Stimulated activated naive CD4-positive, alpha-beta T cell (primary cell): ENCODE measurements around the gene FKBP14.
"Not testable (repeated sequence)": the region's sequence is repeated elsewhere in the genome, so short reads cannot be mapped to it uniquely, and the experiment has no call there.

ENCODE experiments used
- DNase-seq, 6 experiments: peaks; one replicate each; lab custom pipeline; 2025; lab: John Stamatoyannopoulos, UW

The FKBP14 gene

GRCh38 chr7:29990931-29991330 is 35.6 kb downstream of the FKBP14 start:
- no peak for DNase-seq

DNA sequence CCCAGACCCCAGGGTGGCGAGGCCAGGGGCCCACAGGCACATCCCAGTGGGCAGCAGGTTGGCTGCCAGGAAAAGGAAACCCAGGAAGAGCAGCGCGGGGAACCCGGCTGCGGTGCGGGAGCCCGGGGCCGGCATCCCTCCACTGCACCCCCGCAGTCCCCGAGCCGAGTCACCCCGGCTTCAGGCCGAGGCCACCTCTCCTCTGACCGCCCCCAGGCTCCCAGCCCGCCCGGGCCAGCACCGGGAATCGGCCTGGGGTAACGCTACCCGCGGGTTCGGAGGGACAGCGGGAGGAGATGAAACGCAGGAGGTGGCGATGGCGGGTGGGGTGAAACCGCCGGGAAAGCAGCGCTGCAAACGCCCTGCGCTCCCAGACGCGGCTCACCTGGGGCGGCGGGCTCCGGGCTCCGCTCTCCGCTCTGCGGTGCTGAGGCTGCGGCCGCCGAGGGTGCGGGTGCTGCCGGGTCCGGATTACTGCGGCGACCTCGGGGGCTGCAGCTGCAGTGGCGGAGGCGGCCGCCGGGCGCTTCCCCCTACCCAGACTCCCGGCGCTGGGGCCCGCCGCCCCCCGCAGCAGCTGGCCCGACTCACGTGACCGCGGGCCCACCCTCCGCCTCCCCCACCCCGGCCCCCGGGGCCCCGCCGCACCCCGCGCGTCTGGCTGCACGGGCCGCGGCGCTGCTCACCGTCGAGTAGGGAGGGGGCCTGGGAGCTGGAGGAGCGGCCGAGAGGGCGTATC is 37.1 kb downstream of the FKBP14 start, which contains the start of gene SCRN1:
Gene SCRN1 (minus strand): TSS at position 545 of the 739 bp plus-strand sequence. CDS start 20,734 bp downstream, outside the sequence.
- peak in 2 of 6 experiments; percentile 18 to 37 for DNase-seq

DNA sequence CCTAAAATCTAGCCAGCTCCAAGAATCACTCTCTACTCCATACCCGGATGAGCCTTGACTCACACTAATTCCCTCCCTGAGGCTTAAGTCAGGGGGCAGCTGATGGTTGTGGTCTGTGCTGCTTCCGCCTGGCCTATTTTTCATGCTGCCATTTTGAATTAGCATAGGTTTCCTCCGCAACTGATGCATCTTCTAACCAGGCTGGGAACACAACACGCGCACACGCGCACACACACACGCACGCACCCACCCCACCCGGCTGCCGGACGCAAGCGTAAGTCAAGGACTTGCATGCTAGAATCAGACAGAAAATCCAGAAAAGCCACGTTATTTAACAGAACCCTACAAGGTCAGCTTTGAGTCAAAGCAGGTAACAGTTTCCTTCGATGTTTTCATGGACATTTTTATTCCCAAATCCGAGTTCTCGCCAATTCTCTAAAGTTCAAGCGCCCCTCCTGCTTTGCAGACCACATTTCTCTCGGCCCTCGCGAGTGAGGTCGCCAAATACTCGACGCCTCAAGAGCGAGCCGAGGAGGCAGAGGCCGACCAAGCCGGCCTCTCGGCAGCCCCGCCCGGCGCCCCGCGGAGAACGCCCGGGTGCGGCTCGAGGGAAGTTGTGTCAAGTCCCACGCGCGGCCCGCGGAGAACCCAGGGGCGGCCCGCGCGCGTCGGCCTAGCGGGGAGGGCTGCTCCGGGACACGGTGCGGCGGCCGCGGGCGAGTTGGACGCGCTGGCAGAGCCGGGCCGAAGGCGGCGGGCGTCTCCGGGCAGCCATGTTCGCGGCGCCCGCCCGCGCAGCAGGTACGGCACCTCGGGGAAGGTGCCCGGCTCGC is 37.9 kb downstream of the FKBP14 start:
- peak in 4 of 6 experiments; percentile 14 to 37 (median 19) for DNase-seq

DNA sequence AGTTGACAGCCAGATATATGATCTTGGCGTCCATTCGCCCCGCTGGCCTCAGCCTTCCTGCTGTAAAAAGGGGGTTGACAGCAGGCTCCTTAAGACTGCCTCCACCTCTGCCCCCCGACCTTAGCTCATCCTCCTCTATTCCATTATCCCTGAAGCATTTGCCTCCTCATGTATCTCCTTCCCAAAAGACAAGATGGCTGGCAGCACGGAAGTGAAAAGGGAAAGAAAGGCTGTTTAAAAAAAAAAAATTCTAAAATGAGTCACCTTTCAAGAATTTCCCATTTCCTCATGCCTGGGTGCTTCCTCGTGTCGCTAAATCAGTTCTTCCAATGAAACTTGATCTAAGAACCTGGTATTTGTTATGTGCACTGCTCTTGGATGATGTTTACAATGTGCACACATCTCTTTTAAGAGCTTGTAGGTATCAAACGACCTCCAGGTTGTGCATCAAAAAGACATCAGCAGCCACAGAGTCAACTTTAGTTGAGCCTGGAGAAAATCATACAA is 38.6 kb downstream of the FKBP14 start:
- DNase-seq, result no peak

DNA sequence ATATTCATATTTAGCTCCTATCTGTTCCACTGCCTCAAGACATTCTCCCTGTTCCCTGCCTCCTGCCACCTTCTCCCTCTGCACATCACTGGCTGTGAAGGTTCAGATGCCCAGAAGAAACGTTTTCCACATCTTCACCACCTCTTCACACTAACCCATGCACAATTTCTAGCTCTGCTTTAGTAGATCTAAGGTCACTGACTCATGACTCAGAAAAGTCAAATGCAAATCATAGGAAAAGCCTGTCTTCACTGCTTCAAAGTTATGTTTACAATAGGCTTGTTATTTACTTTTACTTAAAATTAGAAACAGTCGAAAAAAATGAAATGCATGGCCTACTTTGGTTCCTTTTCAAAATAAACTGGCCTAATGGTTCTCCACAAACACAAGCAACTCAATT is 39.4 kb downstream of the FKBP14 start:
- DNase-seq, result no peak

GRCh38 chr7:29980151-29980550 is 46.4 kb downstream of the FKBP14 start:
- no peak for DNase-seq

DNA sequence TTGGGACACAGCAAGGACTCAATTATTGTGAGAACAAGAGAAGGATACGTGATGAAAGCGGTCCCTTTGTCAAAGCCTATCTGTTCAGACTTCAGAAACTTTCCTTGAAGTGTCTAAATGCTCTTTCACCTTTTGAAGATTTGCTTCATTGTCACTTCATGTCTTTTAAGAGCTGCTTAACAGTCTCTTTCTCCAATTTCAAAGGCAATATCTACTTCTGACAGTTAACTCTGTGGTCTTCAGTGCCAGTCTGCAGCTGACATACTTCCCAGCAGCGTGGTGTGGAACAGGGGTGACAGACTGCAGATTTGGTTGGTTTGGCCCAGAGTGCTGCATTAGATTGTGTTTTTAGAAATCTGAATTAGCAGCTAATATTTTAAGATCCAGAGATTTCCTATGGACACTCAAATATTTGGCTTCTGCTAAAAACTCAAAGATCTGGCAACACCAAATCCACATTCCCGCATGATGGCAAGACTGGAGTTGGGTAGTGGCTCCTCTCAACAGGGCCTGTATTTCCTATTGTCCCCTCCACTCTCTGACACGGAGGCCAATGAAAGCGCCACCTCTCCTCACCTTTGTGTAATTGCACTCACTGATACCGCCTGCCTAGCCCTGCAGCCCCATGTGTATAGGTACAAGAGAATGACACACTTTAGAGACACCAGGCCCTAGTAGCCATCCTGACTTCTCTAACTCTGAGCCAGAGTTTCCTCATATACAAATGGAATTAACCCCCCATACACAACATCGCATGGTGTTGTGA is 48.4 kb downstream of the FKBP14 start:
- DNase-seq, result no peak

GRCh38 chr7:29976673-29977415 is 49.7 kb downstream of the FKBP14 start:
- DNase-seq, result no peak

DNA sequence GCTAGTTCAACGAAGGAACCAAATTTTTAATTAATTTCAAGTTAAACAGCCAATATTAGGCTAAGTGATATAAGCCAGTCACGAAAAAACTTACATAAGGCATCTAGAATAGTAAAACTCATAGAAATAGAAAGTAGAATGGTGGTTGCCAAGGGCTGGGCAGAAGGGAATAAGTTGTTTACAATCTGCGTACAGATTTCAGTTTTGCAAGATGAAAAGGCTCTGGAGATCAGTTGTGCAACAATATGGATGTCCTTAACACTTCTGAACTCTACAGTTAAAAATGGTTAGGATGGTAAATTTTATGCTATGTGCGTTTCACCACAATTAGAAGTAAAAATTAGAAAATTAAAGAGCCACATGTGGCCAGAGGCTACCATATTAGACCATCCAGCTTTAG is 50.2 kb downstream of the FKBP14 start:
- DNase-seq, result no peak

- DNase-seq, result no peak
Observed at GRCh38 chr7:29975561-29975960, 50.9 kb downstream of the FKBP14 start.

- no peak for DNase-seq
Observed at GRCh38 chr7:29974286-29974685, 52.2 kb downstream of the FKBP14 start.

- DNase-seq, result no peak
Observed at GRCh38 chr7:29972315-29972669, 54.2 kb downstream of the FKBP14 start.

DNA sequence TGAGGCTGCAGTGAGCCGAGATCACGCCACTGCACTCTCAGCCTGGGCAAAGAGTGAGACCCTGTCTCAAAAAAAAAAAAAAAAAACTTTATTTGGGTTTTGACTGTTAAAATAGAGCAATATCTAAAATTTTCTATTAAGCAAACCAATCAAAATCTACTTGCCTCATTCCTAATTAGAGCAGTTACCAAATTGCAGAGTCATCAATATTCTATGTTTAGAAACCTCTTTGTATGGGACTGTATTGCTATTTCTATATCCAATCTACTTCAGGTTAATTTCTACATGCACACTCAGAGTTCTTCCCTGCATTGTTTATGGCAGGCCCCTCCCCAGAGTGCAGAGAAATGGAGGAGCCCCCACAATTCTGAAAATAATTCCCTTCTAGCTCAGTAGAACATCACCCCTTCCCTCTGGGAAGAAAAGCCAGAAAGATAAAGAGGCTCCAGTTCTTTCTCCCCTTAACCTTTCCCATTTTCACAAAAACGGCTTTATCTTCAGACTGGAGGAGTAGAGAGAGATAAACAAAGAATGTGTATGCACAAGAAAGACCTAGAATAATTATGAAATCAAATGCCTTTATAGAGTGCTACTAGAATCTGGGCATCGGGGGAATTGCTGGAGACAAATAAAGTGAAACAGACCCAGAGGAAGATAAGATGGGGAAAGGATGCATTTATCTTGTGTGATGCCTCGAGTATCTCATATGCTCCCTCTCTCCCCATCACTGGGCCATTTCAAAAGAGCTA is 54.8 kb downstream of the FKBP14 start:
- DNase-seq, result no peak

GRCh38 chr7:29970158-29970557 is 56.3 kb downstream of the FKBP14 start:
- no peak for DNase-seq

DNA sequence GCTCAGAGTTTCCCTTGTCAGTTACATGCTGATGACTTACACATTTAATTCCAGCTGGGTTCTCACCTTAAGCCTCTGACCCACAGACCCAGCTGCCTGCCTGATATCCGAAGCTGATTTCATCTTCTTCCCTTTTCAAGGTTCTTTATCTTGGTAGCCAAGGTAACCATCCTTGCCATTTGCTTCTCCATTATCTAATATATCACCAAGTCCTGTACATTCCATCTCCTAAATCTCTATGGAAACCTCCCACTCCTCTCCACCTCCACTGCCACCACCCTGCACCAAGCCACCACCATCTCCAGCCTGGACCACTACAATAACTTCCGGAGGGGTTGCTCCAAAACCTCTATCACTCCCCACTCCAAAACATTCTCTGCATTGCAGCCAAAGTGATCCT is 56.8 kb downstream of the FKBP14 start:
- DNase-seq, result no peak

DNA sequence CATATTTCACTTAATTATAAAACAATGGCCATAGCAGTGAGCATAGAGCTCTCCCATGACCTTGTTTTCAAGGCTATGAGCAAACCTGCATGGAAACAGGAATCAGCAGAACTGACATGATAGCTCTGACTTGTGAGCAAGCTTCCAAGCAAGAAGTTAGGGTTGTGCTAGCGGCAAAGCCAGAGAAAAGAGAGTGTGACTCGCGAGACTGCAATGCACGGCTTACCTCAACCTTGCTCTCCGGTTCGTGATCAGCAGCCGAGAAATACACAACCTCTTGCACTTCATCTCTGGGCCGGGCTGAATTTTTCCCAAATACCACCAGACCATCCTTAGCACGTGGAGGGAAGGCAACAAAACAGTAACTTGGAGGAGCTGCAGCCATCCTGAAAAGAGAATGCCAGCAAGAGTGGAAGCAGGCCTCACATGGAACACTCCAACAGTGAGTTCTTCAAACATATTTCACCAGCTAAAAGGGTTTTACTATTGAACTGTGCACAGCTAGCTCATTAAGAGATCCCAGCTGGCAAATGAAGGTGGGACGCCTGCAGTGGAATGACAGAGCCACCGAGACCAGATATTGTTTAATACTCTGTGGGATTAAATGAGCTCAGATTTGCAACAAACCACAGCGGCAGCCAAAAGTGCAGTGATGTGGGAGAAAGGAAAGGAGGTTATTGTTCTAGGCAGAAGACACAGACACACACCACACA is 57.7 kb downstream of the FKBP14 start:
- DNase-seq, result no peak

DNA sequence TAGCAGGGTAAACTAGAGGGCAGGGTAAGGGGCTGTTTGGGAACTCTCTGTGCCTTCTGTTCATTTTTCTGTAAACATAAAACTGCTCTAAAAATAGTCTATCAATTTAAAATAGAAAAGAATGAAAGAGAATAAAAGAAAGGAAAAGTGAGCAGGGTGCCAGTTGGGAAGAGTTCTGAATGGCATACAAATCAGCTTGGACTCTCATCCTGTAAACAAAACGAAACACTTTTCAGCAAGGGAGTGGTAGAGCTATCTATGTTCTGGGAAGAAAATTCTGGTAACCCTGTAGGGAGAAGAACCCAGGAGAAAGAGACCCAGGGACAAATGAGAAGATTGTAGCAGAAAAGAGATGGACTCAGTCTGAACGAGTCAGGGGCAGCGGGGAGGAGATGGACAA is 61.5 kb downstream of the FKBP14 start:
- no peak for DNase-seq

- no peak for DNase-seq
Observed at GRCh38 chr7:29962035-29962434, 64.5 kb downstream of the FKBP14 start.

DNA sequence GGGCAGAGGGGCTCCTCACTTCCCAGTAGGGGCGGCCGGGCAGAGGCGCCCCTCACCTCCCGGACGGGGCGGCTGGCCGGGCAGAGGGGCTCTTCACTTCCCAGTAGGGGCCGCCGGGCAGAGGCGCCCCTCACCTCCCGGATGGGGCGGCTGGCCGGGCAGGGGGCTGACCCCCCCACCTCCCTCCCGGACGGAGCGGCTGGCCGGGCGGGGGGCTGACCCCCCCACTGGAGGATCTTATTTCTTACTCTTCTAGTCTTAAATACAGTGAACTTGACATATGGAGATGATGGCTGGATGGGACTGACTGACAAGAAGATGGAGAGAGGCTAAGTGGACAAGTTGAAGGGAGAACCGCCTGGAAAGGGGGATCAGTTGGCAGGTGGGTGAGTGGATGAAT is 64.9 kb downstream of the FKBP14 start:
- DNase-seq, result not testable (repeated sequence)
